GM19193 (cell line): ENCODE measurements around the gene PALMD.

Experiments
- POLR2A ChIP-seq: IDR thresholded peaks from 4 replicates; pipeline ENCODE4 v1.6.1; 2011; ENCODE audit not compliant: insufficient read depth, insufficient read length; ENCODE audit errors: extremely low read depth

Gene PALMD

DNA sequence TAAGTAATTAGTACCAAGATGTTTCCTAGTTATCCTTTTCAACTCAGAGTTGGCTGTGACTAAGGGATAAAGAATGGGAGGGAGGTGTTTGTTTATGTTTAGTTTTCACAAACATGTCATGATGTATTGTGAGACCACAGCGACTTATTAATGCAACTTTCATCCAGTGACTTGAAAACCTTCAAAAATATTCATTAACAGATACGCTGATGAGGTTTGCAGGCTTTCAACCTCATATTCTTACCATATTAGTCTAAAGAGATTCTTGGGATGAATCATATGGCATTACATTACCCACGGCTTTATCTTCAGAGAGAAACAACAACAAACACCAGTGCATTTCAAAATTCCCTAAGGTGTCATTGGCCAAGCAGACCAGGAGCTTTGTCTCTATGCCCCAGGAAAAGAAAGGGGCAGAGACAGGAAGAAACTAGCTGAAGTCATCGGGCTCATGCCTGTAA, 36.4 kb downstream of the PALMD start:
- no peak for TF ChIP-seq POLR2A

DNA sequence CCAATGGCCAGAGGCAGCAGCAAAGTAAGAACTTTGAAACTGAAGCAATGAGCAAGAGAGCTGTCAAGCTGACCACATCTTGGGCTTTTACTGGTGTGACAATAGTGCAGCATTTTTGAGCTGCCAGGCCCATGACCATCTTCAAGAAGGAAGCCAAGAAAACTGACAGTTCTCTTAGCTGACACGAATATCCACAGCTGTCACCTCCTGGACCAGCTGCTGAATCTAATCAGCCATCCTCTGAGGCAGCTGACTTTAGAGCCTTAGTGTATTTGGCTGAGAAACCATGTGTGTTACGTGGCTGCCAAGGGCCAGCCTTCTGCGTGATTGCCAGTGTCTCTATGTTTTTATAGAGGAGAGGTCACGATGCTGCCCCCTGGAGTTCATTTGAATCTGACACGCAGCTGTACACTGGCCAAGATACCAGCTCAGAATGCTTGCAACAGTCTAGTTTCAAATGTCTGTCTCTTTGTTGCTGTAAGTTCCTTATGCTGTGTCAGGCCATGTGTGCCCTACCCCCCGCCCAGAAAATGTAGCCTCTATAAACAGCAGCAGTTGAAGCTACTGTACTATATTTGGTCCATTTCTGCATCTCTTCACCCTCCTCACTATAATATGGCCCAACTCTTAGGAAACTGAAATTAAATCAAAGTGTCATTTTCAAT, 39.7 kb downstream of the PALMD start:
- no peak for TF ChIP-seq POLR2A

DNA sequence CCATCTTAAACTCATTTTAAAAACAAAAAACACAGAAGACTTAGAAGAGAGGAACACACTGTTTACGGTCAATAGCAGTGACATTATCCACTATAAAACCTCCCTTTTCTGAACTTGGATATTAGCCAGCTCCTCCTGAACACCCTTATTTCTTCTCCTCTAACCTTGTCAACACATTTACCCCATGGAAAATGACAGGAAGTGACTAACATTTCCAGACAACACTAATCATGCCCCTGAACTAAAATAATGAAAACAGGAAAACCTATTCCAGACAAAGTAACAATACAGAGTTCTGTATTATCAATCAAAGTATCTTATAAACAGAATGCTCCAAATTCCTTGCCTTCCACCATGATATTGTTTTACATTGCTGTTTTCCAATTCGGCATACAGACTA, 45.3 kb downstream of the PALMD start:
- TF ChIP-seq POLR2A, result no peak

DNA sequence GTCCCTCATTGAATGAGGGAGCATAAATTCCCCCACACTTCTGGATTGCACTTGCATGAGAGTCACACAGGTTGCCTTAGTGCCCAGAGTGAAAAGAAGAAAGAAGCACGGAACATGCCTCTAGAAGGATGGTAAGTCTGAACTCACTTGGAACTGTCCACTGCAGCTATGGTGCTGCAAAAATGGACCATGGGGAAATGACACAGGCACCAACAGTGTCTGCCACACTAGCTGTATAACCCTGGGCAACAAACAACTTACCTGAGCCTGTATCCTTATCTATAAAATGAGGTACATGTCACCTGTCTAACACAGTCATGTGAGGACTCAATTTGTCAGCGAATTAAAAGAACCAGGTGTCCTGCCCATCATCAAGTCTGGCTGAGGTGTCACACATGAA, 50.7 kb downstream of the PALMD start:
- TF ChIP-seq POLR2A, result no peak

DNA sequence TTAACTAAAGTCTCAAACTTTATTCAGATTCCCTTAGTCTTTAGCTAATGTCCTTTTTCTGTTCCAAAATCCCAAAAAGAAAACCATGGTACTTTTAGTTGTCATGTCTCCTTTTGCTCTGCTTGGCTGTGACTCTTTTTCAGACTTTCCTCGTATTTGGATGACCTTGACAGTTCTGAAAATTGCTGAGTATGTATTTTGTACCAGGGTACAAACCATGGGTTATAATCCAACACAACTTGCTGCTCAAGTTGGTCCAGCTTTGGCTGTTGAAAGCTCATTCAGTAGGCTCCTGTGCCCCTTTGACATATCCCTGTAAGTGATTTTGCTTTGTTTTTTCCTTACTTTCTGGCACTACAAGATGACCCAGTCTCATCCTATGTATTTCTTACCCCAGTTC, 51.7 kb downstream of the PALMD start:
- TF ChIP-seq POLR2A, result no peak

DNA sequence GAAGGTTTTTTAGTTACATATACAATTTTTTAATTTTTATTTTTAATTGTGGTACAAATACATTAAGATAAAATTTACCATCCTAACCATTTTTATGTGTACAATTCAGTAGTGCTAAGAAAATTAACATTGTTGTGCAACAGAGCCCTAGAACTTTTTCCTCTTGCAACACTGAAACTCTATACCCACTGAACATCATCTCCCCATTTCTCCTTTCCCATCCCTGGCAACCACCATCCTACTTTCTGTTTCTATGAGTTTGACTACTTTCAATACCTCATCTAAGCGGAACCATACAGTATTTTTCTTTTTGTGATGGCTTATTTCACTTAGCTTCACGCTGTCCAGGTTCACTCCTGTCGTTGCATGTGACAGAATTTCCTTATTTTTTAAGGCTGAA, 54.1 kb downstream of the PALMD start:
- no peak for TF ChIP-seq POLR2A

DNA sequence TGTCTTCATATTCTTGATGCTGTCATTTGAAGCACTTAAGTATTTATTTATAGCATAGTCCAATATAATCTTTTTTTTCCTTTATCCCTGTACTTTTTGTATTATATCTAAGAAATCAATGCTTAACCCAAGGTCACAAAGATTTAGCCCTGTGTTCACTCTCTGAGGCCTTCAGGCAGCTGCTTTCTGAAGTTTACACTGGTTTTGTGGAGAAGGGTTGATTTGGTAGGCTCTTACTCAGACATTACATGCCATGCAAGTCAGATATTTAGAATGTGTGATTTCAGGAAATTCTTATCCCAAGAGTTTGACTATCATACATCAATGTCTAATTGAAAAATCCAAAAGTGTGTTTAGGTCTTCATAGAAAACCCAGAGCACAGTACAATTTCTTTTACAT, 56.3 kb downstream of the PALMD start:
- no peak for TF ChIP-seq POLR2A

DNA sequence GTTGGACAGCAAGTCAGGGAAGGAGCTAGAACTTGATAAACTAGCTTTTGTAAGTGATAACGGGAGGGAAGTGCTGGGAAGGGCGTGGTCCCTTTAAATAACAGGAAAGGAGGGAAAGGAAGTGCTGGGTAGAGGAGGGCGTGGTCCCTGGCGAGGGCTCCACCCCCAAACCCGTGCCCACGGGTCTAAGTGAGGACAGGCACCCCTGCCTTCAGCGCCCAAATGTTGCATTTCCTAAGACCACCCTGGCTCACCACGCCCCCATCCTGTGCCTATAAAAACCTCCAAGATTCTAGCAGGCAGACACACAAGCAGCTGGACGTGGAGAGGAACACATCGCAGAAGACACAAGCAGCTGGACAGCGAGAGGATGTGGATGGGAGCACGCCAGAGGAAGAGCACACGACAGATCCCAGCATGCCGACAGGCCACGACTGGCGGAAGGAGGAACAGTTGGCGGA, 58.5 kb downstream of the PALMD start:
- TF ChIP-seq POLR2A, result no peak

DNA sequence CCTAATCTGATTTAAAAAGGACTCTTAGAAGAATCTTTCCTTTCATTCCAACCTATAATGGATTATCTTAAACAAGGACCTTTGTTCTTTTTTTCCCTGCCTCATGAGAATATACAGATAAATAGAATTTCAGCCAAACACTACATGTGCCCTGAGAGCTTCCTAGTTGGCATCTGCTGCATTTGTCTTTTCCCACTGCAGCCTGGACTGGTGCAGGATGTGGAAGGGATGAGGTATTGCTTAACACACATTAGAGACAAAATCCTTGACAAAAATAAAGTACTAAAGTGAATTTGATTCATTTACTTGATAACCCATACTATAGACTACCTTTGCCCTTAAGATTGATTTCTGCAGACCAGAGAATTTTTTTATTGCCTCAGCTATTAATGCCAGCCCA, 59.5 kb downstream of the PALMD start:
- TF ChIP-seq POLR2A, result no peak

DNA sequence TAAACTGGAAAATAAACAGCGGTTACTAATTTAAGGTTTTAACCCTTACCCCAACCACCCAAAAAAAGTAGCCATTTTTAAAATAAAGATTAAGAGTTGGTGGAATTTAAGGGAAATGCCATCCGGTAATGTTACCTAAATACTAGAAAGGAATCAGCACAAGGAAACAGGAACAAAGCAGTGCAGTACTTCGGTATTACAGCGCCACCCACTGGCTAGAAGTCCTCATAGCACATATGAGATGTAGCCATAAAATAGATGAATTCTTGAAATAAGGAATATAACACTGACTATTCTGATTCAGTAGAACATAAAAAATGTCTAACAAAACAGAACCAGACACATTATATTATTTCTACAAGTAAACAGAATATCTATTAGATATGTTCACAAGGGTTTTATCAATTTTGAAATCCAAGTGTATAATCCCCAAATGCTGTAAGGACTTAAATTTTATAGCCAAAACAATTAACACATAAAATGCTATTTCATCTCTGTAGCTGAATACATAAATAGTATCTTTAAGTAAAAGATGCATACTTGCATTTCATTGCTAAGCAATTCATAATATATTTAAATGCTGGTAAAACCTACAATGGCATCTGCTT, 61.7 kb downstream of the PALMD start:
- no peak for TF ChIP-seq POLR2A

DNA sequence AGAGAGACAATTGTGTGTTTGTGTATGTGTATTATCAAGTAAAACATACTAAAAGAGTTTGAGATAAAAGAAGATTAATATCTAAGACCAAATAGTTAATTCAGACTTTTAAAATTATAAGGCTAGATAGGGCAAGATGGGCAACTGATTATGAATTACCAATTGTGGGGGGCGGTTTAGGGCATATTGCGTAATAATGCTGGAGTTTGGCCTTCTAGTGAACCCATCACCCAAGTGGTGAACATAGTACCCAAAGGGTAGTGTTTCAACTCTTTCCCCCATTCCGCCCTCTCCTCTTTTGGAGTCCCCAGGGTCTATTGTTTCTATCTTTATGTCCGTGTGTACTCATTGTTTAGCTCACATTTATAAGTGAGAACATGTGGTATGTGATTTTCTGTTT, 65.1 kb downstream of the PALMD start:
- no peak for TF ChIP-seq POLR2A

DNA sequence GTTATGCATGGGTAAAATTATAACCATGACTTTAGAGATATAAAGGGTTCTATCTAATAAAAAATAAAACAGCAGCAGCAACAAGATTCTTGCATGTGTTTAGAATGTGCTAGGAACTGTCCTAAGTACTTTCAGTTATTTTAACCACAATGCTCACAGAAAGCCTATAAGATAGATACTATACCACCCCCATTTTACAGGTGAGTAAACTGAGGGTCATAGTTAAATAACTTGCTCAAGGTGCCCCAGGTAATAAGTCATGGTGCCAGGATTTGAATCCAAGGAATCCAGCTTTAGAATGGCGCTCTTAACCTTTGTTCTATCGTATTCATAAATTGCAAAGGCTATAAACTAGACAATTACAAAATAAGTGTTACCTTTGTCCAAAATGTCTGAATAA, 67.1 kb downstream of the PALMD start:
- TF ChIP-seq POLR2A, result no peak

DNA sequence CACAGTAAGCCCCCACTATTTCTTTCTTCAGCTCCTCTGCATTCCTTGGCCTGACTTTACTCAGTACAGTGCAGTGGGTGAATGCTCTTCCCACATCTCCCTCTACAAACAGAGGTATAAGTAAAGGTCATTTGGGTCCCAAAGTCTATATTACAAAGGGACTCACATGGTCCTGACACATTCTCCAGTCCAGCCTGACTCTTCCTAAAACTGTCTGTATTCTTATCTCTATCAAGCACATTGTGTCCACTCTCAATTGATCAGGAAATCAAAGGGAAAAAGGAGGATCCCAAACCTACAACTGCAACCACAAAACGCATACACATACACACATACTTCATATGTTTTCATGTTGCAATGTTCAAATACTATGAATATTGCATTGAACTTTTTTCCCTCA, 71.1 kb downstream of the PALMD start:
- no peak for TF ChIP-seq POLR2A

DNA sequence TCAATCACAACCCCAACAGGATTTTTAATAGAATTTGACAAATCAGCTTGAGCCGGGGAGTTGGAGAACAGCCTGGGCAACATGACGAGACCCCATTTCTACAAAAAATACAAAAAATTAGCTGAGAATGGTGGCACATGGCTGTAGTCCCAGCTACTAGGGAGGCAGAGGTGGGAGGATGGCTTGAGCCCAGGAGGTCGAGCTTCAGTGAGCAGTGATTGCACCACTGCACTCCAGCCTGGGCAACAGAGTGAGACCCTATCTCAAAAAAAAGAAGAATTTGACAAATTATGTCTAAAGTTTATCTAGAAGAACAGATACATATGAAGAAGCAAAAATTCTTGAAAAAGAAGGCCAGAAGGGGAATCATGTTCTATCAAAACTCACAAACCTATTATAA, 77.3 kb downstream of the PALMD start:
- TF ChIP-seq POLR2A, result no peak

DNA sequence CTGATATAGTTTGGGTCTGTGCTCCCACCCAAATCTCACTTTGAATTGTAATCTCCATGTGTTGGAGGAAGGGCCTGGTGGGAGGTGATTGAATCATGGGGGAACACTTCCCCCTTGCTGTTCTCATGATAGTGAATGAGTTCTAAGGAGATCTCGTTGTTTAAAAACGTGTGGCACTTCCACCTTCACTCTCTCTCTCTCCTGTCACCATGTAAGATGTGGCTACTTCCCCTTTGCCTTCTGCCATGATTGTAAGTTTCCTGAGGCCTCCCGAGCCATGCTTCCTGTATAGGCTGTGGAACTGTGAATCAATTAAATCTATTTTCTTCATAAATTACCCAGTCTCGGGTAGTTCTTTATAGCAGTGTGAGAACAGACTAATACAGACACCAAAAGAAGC, 80.1 kb downstream of the PALMD start:
- TF ChIP-seq POLR2A, result no peak

DNA sequence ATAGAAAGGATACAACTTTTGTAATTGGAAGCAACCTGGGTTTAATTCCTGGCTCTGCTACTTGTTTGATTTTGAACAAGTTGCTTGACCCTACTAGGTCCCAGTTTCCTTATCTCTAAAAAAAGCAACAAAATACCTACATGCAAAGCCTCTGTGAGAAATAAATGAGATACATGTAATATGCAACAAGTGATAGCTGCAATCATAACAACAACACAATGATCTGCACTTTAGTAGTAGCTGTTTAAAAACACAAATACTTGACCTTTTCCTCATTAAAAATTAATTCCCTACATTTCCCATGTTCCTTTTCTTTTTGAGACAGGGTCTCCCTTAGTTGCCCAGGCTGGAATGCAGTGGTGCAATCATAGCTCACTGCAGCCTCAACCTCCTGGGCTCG, 80.5 kb downstream of the PALMD start:
- no peak for TF ChIP-seq POLR2A
